ENCODE data around the gene R3HCC1L.
"Not testable (repeated sequence)": the region's sequence is repeated elsewhere in the genome, so short reads cannot be mapped to it uniquely, and the experiment has no call there.

R3HCC1L gene

DNA sequence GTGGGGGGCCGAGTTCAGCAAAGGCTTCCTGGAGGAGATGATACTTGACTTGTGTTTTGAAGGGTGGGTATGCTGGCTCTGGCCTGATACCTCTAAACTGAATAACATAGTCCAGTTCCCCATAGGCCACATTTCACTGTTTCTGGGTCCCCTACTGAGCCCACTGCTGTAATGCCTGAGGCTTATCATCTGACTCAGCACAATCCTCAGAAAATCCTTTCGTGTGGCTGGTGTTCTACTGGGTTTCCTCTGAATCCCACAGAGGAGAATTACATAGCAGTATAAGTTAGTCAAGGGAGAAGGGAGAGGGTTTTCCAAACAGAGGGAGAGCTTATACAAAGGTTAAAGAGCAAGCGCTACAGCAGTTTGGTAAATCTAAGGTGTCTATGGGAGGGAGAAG lies 2.8 kb upstream of the R3HCC1L start:
- no peak for DNase-seq (ENCODE audit: low spot score)

DNA sequence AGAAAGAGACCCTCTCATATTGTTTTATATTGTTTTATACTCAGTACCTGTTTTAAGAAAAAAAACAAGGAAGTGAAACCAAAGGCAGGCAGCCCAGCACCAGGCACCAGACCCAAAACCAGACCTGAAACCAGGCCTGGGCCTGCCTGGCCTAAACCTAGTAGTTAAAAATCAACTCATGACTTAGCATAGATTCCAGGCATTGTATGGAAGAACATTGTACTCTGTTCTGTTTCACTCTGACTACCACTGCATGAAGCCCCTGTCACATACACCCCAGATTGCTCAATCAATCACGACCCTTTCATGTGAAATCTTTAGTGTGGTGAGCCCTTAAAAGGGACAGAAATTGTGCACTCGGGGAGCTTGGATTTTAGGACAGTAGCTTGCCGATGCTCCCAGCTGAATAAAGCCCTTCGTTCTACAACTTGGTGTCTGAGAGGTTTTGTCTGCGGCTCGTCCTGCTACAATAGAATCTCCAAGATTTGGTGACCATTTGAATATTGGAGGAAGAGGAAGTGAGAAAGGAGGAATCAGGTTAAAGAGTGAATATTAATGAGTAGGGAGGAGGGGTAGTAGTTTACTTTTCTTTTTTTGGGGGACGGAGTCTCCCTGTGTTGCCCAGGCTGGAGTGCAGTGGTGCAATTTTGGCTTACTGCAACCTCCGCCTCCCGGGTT lies 1.2 kb upstream of the R3HCC1L start:
- DNase-seq (ENCODE audit: low spot score), result not testable (repeated sequence)

DNA sequence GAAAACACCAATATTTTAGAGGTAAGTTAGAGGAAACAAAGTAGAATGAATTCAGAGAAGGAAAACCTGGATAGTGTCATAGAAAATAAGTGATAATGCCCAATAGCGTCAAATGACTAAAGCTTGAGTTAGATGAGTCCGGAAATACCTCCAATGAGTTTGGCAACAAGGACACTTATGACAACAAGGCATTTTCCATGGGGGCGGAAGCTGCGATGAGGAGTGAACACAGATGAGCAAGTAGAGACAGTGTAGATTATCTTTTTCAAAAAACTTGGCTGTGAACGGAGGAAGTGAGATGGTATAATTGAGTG lies 383 bp upstream of the R3HCC1L start:
- DNase-seq (ENCODE audit: low spot score), result no peak

DNA sequence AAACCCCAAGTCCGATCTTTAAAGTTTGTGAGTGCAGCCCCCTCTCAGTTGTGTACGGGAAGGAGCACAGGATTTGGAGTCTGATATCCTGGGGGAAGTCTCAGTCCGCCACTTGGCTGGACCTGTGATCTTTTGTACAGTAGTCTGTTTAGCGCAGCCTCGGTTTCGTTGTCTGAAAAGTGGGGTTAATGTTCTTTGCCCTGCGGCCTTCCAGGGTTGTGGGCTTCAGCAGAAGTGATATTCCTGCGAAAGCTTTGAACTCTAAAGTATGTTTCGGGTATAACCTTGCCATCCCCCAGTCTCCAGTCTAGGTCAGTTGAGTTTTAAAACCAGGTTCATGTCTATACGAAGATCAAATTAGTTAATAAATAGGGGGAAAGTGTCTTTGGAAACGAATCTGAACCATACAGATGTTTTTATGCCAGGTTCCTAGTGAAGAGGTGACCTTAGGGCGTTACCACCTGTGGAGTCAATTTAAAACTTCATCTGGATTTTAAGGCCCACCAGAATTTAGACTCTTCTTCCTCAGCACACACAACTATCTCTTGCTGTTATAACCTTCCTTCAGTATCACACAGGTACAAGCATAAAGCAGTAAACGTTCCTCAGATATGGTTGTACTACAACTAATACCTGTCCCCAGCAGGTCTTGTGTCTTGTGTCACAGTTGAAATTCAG lies 904 bp downstream of the R3HCC1L start:
- DNase-seq (ENCODE audit: low spot score), result no peak

DNA sequence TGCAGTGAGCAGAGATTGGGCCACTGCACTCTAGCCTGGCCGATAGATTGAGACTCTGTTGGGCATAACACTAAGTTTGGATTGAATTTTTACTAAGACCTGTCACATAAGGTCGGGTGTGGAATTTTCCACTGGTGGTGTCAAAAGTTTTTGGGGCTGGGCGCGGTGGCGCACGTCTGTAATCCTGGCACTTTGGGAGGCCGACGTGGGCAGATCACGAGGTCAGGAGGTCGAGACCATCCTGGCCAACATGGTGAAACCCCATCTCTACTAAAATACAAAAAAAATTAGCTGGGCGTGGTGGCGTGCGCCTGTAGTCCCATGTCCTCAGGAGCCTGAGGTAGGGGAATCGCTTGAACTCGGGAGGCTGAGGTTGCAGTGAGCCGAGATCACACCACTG lies 2.3 kb downstream of the R3HCC1L start:
- not testable (repeated sequence) for DNase-seq (ENCODE audit: low spot score)

DNA sequence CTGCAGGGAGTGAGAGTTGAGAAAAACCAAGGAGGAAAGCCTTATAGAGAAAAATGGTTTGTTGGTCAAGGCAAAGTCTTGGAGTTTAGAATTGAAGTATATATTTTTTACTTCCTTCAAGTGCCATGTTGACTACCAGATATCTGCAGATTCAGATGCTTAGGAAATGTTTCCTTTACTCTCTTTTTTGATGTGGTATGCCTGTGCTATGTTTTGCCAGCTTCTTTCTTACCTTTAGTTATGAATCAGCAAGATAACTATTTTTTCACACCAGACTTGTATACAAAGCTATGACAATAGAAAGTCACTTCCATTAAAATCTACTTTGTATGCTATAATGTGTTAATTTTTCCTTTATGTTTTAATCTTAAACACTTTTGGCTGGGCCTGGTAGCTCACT lies 3.6 kb downstream of the R3HCC1L start:
- DNase-seq (ENCODE audit: low spot score), result no peak

DNA sequence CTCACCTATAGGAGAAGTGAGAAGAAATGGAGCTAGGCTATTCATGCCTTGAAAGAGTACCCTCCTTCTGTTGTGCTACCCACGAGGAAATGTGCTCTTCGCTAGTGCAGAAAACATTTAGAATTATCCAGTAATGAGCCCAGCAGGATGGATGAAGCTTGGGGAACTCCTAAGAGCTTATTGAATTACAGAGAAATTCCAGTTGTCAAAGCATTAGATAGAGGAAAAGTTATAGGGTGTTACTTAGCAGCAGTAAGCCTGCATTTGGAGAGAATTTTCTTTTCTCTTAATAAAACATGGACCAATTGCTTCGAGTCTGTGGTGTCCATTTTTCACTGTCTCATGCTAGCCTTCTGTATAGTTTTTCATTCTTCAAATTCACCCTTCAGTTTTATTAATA lies 5.0 kb downstream of the R3HCC1L start:
- DNase-seq (ENCODE audit: low spot score), result no peak

DNA sequence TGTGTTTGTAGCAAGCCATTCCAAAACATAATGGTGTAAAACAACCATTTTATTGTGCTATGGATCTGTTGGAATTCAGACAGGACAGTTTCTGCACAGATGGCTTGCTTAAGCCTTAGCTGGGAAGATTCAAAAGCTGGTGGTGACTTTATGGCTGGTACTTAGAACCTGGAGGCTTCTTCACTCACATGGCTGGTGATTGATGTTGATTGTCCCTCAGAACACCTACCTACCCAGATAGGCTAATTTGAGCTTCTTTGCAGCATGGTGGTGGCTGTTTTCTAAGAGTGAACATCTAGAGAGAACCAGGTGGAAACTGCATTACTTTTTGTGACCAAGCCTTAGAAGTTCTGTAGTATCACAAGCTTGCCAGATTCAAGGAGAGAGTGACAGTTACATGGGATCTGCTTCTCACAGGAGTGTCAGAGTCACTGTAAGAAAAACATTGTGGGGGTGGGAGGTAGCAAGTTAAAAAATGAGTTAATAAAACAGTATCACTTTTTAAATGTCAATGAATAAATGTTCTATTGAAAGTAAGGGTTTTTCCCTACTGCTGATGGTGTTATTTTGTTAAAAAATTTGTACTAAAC lies 7.1 kb downstream of the R3HCC1L start:
- DNase-seq (ENCODE audit: low spot score), result no peak

DNA sequence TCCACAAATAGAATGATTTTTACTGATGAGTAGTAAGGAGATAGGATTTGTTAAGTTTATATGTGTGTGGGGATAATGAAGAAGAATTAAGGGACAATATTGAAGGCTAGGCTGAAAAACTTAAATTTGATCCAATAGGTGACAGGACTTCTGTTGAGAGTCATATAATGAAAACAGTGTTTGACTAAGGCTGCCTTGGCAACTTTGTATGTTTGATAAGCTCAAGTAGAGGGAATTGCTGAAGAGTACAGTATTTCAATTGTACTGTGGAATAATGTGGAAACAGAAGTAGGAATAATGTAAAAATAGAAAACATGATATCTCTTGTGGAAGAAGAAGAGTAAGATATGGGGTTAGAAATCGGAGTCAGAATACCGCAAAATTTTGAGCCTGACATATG lies 10.5 kb downstream of the R3HCC1L start:
- DNase-seq (ENCODE audit: low spot score), result no peak

DNA sequence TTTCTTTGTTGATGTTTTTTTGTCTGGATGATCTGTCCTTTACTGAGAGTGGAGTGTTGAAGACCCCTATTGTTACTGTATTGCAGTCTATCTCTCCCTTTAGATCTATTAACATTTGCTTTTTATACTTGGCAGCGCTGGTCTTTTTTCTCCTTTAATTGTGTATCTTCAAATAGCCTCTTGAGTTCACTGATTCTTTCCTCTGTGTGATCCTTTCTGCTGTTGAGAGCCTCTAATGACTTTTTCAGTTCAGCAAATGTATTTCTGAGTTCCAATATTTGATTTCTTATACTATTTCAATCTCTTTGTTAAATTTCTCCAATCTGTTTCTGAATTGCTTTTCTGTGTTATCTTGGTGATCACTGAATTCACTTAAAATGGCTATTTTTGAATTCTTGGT lies 15.4 kb downstream of the R3HCC1L start:
- DNase-seq (ENCODE audit: low spot score), result no peak

DNA sequence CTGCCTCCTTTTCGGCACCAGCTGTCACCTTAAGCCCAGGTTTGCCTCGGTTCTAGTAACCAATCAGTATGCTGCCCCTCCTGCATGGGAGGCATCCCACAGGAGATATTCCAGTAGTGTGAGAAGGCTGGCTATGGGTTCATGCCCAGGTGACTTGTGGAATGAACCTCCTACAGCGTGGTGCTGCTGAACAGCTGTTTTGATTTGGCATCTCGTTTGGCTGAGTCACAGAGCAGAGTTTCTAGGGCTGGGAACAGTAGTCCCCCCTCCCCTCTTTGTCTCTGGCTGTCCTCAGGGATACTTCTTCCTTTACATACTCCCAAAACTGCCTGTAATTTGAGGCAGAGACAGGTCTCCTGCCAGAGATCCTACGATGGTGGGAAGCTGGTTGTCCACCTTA lies 16.1 kb downstream of the R3HCC1L start:
- no peak for DNase-seq (ENCODE audit: low spot score)

DNA sequence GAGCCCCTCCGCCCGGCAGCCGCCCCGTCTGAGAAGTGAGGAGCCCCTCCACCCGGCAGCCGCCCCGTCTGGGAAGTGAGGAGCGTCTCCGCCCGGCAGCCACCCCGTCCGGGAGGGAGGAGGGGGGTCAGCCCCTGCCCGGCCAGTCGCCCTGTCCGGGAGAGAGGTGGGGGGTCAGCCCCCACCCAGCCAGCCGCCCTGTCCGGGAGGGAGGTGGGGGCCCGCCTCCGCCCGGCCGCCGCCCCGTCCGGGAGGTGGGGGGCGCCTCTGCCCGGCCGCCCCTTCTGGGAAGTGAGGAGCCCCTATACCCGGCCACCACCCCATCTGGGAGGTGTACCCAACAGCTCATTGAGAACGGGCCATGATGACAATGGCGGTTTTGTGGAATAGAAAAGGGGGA lies 18.3 kb downstream of the R3HCC1L start:
- DNase-seq (ENCODE audit: low spot score), result not testable (repeated sequence)

DNA sequence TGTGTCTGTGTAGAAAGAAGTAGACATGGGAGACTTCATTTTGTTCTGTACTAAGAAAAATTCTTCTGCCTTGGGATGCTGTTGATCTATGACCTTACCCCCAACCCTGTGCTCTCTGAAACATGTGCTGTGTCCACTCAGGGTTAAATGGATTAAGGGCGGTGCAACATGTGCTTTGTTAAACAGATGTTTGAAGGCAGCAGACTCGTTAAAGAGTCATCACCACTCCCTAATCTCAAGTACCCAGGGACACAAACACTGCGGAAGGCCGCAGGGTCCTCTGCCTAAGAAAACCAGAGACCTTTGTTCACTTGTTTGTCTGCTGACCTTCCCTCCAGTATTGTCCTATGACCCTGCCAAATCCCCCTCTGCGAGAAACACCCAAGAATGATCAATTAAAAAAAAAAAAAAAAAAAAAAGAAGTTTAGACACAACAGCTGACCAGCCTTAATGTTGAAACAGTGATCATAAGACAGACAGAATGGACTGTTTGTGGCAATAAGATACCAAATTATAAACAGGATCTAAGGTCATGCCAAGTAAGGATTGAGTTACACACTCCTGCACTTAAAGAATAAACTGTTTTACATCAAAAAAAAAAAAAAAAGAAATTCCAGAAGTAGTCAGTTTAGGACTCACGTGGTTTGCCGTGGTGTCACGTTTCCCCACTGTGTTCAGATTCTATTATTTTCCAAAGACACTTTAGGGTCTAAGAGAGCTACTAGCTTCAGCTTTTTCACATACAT lies 18.9 kb downstream of the R3HCC1L start:
- not testable (repeated sequence) for DNase-seq (ENCODE audit: low spot score)

DNA sequence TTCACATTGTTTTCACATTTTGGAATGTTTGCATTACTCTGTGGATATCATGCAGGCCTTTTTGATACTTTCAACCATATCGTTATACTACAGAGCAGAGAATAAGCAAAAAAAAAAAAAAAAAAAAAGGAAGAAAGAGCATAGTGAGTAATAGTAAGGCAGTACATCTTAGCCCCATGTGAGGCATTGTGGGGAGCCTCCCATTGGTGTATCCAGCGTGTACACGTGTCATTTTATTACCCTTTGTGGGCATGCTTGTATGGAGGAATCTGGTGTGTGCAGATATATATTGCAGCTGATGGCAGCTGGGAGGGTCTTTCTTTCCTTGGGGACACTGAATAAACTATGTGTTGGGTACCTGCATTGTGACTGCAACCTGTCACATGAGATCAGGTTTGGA lies 19.6 kb downstream of the R3HCC1L start:
- DNase-seq (ENCODE audit: low spot score), result no peak

DNA sequence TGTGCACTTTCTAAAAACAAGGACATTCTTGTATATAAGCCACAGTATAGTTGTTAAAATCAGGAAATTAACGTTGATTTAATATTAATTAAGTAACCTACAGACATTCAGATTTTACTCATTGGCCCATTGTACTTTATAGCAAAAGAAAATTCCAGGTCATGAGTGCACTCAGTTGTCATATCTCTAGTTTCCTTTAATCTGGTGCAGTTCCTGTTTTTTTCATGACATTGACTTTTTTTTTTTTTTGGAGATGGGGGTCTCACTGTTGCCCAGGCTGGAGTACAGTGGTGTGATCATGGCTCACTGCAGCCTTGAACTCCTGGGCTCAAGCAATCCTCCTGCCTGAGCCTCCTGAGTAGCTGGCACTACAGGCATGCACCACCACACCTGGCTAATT lies 24.1 kb downstream of the R3HCC1L start:
- DNase-seq (ENCODE audit: low spot score), result no peak

DNA sequence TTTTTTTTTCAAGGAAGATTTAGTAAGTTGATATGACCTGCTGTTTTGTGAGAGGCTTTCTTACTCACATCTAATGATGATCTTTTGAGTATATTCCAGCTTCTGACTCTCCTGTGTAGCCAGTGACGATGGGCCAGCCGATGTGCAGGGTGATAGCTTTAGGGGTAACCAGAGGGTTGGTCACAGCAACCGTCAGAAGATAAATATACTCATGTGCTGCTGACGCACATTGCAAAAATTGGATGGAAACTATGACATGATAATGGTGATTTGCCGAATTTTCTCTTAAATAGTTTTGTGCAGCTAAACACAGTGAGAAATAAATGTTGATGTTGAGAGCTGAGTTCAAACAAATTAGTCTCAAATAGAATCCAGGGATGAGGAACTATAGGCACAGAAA lies 29.5 kb downstream of the R3HCC1L start:
- DNase-seq (ENCODE audit: low spot score), result no peak

DNA sequence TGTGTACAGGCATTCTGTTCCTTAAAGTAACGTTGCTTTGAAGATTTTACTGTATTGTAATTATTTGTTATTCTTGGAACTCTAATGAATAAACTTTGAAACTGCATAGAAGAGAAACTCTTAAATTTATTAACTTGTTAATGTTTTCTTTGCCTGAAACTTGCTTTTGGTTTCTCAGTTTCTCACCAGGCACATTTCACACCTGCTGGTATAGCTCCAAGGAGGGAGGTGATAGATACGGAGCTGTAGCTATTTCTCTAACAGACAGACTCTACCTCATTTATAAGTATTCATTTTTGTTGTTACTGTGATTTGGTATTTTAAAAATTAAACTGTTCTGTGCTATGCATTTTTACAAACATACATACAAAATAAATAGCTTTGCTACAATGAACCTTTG lies 32.7 kb downstream of the R3HCC1L start:
- no peak for DNase-seq (ENCODE audit: low spot score)

DNA sequence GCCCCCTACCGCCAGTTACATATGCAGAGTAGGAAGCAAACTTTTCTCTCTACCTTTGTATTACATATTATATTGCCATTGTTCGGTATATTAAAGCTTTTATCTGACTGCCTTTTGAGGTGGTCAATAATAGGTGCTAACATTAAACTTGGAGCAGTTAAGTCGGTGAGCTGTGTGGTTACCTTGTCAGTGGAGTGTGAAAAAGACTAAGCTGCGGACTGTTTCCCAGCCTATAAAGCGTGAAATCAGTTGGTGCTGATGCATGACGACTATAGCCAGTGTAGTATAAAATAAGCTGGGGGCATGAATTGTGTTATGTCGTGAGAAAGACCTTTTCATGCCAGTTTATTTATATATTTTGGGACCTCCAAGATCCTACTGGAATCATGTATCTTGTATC lies 33.7 kb downstream of the R3HCC1L start:
- no peak for DNase-seq (ENCODE audit: low spot score)

DNA sequence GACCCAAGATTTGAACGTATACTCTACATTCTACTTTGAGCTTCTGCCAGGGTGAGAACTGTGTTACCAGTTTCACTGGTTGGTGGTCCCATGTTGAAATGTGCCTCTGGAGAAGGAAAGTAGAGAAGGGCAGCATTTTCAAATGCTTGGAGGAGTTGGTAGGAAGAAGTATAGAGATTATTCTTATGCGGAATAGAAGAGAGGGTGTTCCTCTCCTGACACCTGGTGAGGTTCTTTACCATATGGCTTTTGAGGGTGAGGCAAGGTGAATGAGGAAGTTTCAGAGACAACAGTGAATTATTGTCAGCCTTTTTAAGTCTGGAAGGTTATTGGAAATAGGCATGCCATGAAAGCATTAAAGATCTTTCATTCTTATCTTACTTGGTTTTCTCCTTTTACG lies 34.3 kb downstream of the R3HCC1L start:
- no peak for DNase-seq (ENCODE audit: low spot score)

DNA sequence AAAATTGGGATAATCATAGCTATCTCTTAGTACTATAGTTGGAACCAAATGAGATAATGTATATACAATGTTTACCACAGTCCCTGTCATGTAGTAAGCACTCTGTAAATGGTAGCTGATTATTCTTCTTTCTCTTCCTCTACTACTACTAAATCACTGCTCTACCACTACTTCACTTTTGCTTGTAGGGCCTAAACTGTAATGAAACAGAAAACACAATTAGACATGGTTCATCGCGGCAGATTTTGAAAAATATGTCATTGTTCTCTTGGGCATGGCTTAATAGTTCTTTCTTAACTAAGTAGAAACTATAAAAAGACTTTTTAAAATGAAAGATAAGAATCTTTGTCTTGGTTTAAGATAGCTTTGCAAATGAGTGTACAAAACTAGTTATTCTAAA lies 34.9 kb downstream of the R3HCC1L start:
- no peak for DNase-seq (ENCODE audit: low spot score)

DNA sequence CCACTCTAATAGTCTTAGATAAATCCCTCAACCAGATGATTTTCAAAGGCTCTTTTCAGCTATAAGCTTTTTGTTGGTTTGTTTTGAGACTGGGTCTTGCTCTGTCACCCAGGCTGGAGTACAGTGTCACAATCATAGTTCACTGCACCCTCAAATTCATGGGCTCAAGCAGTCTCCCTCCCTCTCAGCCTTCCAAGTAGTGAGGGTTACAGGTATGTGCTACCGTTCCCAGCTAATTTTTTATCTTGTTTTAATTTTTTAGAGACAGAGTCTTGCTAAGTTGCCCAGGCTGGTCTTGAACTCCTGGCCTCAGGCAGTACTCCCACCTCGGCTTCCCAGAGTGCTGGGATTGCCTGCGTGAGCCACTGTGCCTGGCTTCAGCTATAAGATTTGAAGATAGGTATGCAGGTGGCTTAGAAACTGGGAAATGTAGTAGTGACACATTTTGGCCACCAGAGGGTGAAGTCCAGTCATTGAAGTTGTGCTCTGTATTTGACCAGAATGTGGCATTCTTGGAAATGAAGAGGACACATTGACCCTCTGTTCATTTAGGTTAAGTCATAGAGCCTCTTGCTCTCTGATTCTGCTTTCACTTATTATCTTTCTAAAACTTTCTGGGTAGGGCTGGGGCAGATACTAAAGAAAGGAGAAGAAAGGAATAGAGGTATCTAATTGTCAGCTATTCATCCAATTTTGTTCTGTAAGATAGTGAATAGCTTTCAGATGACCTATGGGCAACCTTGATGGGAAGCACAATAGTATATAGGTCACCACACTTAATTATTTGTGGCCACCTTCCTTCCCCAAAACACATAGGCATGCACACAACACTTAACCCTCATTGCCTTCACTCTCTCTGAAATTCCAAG lies 36.0 kb downstream of the R3HCC1L start:
- peak; percentile 37 for DNase-seq (ENCODE audit: low spot score)

DNA sequence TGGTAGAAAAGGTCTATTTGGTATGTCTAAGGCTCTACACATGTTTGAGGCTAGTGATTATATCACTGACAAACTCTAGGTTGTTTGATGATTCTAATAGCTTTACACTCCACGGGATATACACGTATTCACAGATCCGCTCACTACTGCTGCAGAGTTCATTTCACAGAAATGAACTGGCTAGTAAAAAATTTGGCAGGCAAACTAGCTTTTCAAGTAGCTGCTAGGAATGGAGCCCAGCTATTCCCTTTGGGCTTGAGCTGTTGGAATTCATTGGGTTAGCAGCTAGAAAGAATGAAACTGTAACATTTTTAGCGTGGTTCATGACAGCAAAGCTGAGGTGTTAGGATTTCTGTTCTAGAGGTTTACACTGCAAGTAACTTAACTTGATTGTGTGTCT lies 37.6 kb downstream of the R3HCC1L start:
- no peak for DNase-seq (ENCODE audit: low spot score)
